Measurements from ENCODE around the gene CNN2. TPM values are rescaled to one million over a fixed set of nuclear protein-coding genes. Genes with fewer than 3 reads are reported as not detected.
A peak's percentile ranks its signal among the peaks of the same experiment; 100 is the strongest.

CNN2 gene
- total and polyA plus RNA-seq, 12 donors, result 33.0 to 117 (median 61.7) TPM

DNA sequence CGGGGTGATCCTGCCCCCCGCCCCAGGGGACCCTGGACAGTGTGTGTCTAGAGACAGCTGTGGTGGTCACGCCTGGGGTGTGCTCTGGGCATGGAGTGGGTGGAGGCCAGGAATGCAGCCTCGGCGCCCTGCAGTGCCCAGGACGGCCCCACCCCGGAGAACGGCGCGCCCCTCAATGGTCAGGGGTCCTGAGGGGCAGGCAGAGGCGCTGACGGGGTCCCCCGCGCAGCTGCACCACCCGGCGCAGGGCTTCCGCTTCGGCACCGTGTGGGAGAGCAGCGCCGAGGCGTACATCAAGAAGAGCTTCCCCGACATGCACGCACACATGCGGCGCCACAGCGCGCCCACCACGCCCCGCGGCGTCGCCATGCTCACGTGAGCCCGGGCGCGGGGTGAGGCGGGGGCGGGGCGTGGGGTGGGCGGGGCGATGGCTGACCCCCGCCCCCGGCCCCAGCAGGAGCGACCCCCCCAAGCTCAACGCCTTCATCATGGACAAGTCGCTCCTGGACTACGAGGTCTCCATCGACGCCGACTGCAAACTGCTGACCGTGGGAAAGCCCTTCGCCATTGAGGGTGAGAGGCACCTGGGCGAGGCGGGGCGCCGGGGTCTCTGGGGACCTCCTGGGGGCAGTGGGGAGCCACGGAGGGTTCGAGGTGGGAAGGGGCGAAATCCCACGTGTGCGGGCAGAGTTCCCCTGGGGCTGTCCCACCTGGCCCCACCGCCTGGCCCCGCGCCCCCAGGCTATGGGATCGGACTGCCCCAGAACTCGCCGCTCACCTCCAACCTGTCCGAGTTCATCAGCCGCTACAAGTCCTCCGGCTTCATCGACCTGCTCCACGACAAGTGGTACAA is 18.8 kb upstream of the CNN2 start:
- WGBS, 2 donors, result 96% methylated on average over 55 to 73 of the region's 73 CpGs
- ATAC-seq, result no peak
- H3K4me1 ChIP-seq, result peaks cover 0 to 8% (median 0%) of the 10 kb centered on the region in 9 donors
- no peak for DNase-seq
- H3K9me3 ChIP-seq, result no peaks in the 10 kb centered on the region
- no peak overlapping the region for H3K27ac ChIP-seq
- H3K36me3 ChIP-seq, result peaks cover 0 to 39% (median 24%) of the 10 kb centered on the region in 9 donors
- peaks cover 0 to 12% (median 1%) of the 10 kb centered on the region in 7 donors for H3K27me3 ChIP-seq
- no peak overlapping the region for H3K4me3 ChIP-seq
- TF ChIP-seq, protein P1, sequence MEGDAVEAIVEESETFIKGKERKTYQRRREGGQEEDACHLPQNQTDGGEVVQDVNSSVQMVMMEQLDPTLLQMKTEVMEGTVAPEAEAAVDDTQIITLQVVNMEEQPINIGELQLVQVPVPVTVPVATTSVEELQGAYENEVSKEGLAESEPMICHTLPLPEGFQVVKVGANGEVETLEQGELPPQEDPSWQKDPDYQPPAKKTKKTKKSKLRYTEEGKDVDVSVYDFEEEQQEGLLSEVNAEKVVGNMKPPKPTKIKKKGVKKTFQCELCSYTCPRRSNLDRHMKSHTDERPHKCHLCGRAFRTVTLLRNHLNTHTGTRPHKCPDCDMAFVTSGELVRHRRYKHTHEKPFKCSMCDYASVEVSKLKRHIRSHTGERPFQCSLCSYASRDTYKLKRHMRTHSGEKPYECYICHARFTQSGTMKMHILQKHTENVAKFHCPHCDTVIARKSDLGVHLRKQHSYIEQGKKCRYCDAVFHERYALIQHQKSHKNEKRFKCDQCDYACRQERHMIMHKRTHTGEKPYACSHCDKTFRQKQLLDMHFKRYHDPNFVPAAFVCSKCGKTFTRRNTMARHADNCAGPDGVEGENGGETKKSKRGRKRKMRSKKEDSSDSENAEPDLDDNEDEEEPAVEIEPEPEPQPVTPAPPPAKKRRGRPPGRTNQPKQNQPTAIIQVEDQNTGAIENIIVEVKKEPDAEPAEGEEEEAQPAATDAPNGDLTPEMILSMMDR (IDR thresholded peaks at IDR 0.05), result no peak
- intact Hi-C loops (cut with DNase I), result no loop called here

DNA sequence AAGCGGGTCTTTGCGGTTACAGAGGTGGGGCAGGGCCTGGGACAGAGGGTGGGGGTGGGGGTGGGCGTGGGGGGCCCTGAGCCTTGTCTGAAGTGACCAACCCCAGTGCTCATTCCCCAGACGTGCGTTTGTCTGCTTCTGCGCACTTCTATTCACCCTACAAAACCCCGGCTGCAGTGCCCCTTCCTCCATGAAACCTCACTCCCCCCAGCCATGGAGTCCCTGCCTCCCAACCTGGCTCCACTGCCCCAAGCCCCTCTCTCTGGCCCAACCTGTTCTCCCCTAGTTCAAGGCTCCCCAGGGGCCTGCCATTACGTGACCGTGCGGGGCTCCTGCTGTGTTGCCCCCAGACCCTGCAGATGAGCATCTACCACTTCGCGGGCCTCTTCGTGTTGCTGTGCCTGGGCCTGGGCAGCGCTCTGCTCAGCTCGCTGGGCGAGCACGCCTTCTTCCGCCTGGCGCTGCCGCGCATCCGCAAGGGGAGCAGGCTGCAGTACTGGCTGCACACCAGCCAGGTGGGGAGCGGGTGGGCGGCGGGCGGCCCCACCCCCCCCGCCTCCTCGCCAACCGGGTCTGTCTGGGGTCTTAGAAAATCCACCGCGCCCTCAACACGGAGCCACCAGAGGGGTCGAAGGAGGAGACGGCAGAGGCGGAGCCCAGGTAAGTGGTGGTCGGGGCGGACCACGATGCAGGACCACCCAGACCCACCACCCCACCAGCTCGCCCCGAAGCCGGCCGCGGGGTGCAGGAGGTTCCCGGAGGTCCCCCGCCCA is 18.0 kb upstream of the CNN2 start:
- H3K9me3 ChIP-seq, result no peaks in the 10 kb centered on the region
- peaks cover 0 to 8% (median 0%) of the 10 kb centered on the region in 9 donors for H3K4me1 ChIP-seq
- no peak overlapping the region for H3K4me3 ChIP-seq
- ATAC-seq, result no peak
- H3K36me3 ChIP-seq, result peaks cover 0 to 47% (median 32%) of the 10 kb centered on the region in 9 donors
- WGBS, 2 donors, result 94 to 96% methylated on average over 41 to 45 of the region's 45 CpGs
- intact Hi-C loops (cut with DNase I), result no loop called here
- no peak for DNase-seq
- peaks cover 0 to 4% (median 0%) of the 10 kb centered on the region in 7 donors for H3K27me3 ChIP-seq
- TF ChIP-seq, protein P1 (IDR thresholded peaks at IDR 0.05), result no peak
- peak overlapping the region in 1 of 10 donors; percentile 39 for H3K27ac ChIP-seq

DNA sequence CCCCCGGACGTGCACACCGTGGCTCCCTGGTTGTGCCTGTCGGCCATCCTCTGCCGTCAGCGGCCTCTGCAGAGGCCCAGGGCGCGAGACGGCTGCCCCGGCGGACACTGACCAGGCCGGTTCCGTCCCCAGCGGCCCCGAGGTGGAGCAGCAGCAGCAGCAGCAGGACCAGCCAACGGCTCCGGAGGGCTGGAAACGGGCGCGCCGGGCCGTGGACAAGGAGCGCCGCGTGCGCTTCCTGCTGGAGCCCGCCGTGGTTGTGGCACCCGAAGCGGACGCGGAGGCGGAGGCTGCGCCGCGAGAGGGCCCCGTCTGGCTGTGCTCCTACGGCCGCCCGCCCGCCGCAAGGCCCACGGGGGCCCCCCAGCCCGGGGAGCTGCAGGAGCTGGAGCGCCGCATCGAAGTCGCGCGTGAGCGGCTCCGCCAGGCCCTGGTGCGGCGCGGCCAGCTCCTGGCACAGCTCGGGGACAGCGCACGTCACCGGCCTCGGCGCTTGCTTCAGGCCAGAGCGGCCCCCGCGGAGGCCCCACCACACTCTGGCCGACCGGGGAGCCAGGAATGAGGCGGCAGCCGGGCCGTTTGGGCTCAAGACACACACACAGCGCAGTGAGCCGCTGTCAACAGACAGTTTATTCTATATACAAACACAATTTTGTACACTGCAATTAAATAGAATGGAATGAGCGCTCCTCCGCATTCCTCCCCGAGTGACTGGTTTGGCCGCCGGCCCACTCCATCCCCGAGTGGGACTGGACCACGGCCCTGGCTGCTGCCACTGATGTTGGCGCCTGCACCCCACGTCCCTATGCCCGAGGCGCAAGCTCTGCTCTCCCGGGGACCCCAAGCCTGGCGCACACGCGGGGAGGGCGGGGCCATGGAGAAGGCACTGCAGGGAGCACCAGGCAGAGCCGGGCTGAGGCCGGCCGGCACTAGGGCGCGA is 17.1 kb upstream of the CNN2 start:
- ATAC-seq (peak in 6 of 8 donors; percentile 1 to 53 (median 24)), DNase-seq (no peak)
- intact Hi-C loops (cut with DNase I), result no loop called here
- no peaks in the 10 kb centered on the region for H3K27me3 ChIP-seq
- 74 to 83% methylated on average over 85 to 92 of the region's 92 CpGs for WGBS, 2 donors
- peaks cover 0 to 10% (median 0%) of the 10 kb centered on the region in 9 donors for H3K4me1 ChIP-seq
- H3K4me3 ChIP-seq, result no peak overlapping the region
- peaks cover 0 to 56% (median 39%) of the 10 kb centered on the region in 9 donors for H3K36me3 ChIP-seq
- H3K9me3 ChIP-seq, result no peaks in the 10 kb centered on the region
- H3K27ac ChIP-seq, result peak overlapping the region in 3 of 10 donors; percentile 15 to 52 (median 39)
- TF ChIP-seq, protein P1 (IDR thresholded peaks at IDR 0.05), result no peak

All from heart right ventricle (tissue), 16 donors.